Loucy (cell line): Measurements from ENCODE around the gene AAR2.

Source experiments
- H2AFZ ChIP-seq: fragments of 200-600 bp; sonication (generic); 2 replicates; pipeline ENCODE4 v1.6.0; 2016; ENCODE audit warnings: antibody characterized with exemption, mild to moderate bottlenecking, low read length, moderate library complexity
- H3F3A ChIP-seq: fragments of 200-600 bp; 2 replicates; pipeline ENCODE4 v1.6.0; 2016; ENCODE audit warnings: antibody characterized with exemption, low read depth, mild to moderate bottlenecking
- H3K27me3 ChIP-seq: fragments of 200-600 bp; sonication (generic); 2 replicates; pipeline ENCODE4 v1.6.1; 2014; ENCODE audit warnings: low read length, mild to moderate bottlenecking; ENCODE audit not compliant: insufficient read depth, poor library complexity, severe bottlenecking
- H3K36me3 ChIP-seq: fragments of 200-600 bp; sonication (generic); 2 replicates; pipeline ENCODE4 v1.6.1; 2016; ENCODE audit warnings: low read length; ENCODE audit not compliant: insufficient read depth
- H3K4me1 ChIP-seq: fragments of 200-600 bp; sonication (generic); 2 replicates; pipeline ENCODE4 v1.5.1; 2014; ENCODE audit warnings: low read length, mild to moderate bottlenecking; ENCODE audit not compliant: insufficient read depth, poor library complexity, severe bottlenecking
- H3K4me2 ChIP-seq: fragments of 200-600 bp; sonication (generic); 2 replicates; pipeline ENCODE4 v1.6.0; 2014; ENCODE audit warnings: antibody characterized with exemption, low read length, low read depth, mild to moderate bottlenecking; ENCODE audit not compliant: poor library complexity, severe bottlenecking
- H3K4me3 ChIP-seq: fragments of 200-600 bp; sonication (generic); 2 replicates; pipeline ENCODE4 v1.5.1; 2014; ENCODE audit warnings: low read length, mild to moderate bottlenecking, mixed read lengths; ENCODE audit not compliant: poor library complexity, severe bottlenecking
- H3K79me2 ChIP-seq: fragments of 200-600 bp; sonication (generic); 2 replicates; pipeline ENCODE4 v1.6.1; 2014; ENCODE audit warnings: low read length; ENCODE audit not compliant: insufficient read depth
- H3K9ac ChIP-seq: fragments of 200-600 bp; sonication (generic); 2 replicates; pipeline ENCODE4 v1.6.0; 2014; ENCODE audit warnings: mild to moderate bottlenecking, low read depth, low read length, moderate library complexity; ENCODE audit not compliant: poor library complexity, severe bottlenecking
- H3K9me2 ChIP-seq: fragments of 200-600 bp; sonication (generic); replicated peaks from 2 replicates; pipeline ENCODE4 v1.6.1; 2016; ENCODE audit warnings: low read depth, low read length, mixed read lengths
- H3K9me3 ChIP-seq: fragments of 200-600 bp; sonication (generic); 2 replicates; pipeline ENCODE4 v1.6.1; 2014; ENCODE audit warnings: mild to moderate bottlenecking, antibody characterized with exemption, low read length, low read depth; ENCODE audit not compliant: insufficient read depth
- H4K20me1 ChIP-seq: fragments of 200-600 bp; sonication (generic); 2 replicates; pipeline ENCODE4 v1.6.0; 2014; ENCODE audit warnings: antibody characterized with exemption, low read length, mild to moderate bottlenecking; ENCODE audit not compliant: insufficient read depth, poor library complexity, severe bottlenecking
- CTCF ChIP-seq: fragments of 200-600 bp; sonication (generic); conservative IDR thresholded peaks from 2 replicates; pipeline ENCODE4 v1.5.1; 2014; ENCODE audit warnings: mild to moderate bottlenecking, antibody characterized with exemption, low read length
- EZH2phosphoT487 ChIP-seq: fragments of 200-600 bp; IDR thresholded peaks from 2 replicates; pipeline ENCODE4 v1.6.1; 2018; ENCODE audit warnings: antibody characterized with exemption, mild to moderate bottlenecking, moderate library complexity, borderline replicate concordance

The AAR2 gene

GRCh38 chr20:36219671-36220220 lies 16.5 kb upstream of the AAR2 start:
- H3K9me3 ChIP-seq: no peaks in the 10 kb centered on the region
- TF ChIP-seq CTCF (no peak), EZH2phosphoT487 (no peak)

GRCh38 chr20:36225666-36226065 lies 10.6 kb upstream of the AAR2 start:
- TF ChIP-seq EZH2phosphoT487: no peak
- TF ChIP-seq CTCF: no peak
- H3K36me3 ChIP-seq: no peaks in the 10 kb centered on the region
- no peak overlapping the region for H2AFZ ChIP-seq

More at GRCh38 chr20:36219671-36220220, 16.5 kb upstream of the AAR2 start:
- Histone ChIP-seq H3K4me2 (no peak overlapping the region), H3K9me2 (no peaks in the 10 kb centered on the region), H3K79me2 (no peaks in the 10 kb centered on the region), H4K20me1 (no peaks in the 10 kb centered on the region), H3K36me3 (no peaks in the 10 kb centered on the region), H2AFZ (no peak overlapping the region), H3K9ac (no peak overlapping the region), H3K4me1 (peaks cover 2% of the 10 kb centered on the region), H3K27me3 (no peaks in the 10 kb centered on the region), H3K4me3 (no peak overlapping the region), H3F3A (no peaks in the 10 kb centered on the region)

GRCh38 chr20:36228770-36229169 lies 7.5 kb upstream of the AAR2 start:
- H3K36me3 ChIP-seq: no peaks in the 10 kb centered on the region
- no peak overlapping the region for H3K4me2 ChIP-seq
- no peaks in the 10 kb centered on the region for H3K9me2 ChIP-seq
- no peak for TF ChIP-seq EZH2phosphoT487
- no peaks in the 10 kb centered on the region for H4K20me1 ChIP-seq
- no peak overlapping the region for H3K4me3 ChIP-seq
- no peaks in the 10 kb centered on the region for H3K4me1 ChIP-seq
- no peak overlapping the region for H3K9ac ChIP-seq
- no peak overlapping the region for H2AFZ ChIP-seq
- no peaks in the 10 kb centered on the region for H3K9me3 ChIP-seq
- no peaks in the 10 kb centered on the region for H3F3A ChIP-seq
- no peaks in the 10 kb centered on the region for H3K27me3 ChIP-seq
- no peaks in the 10 kb centered on the region for H3K79me2 ChIP-seq

More at GRCh38 chr20:36225666-36226065, 10.6 kb upstream of the AAR2 start:
- H3K9me3 ChIP-seq: no peaks in the 10 kb centered on the region
- H3K4me2 ChIP-seq: no peak overlapping the region
- H3K79me2 ChIP-seq: no peaks in the 10 kb centered on the region
- H3K9me2 ChIP-seq: no peaks in the 10 kb centered on the region
- H3K4me3 ChIP-seq: no peak overlapping the region
- H3K9ac ChIP-seq: no peak overlapping the region
- no peaks in the 10 kb centered on the region for H4K20me1 ChIP-seq
- no peaks in the 10 kb centered on the region for H3F3A ChIP-seq
- no peaks in the 10 kb centered on the region for H3K27me3 ChIP-seq
- no peaks in the 10 kb centered on the region for H3K4me1 ChIP-seq

- Histone ChIP-seq H3K27me3 (no peaks in the 10 kb centered on the region), H3F3A (no peaks in the 10 kb centered on the region), H3K4me2 (no peak overlapping the region), H2AFZ (no peak overlapping the region), H3K4me1 (no peaks in the 10 kb centered on the region), H3K9ac (no peak overlapping the region), H3K4me3 (no peak overlapping the region), H3K79me2 (no peaks in the 10 kb centered on the region), H3K9me2 (no peaks in the 10 kb centered on the region), H3K9me3 (no peaks in the 10 kb centered on the region), H4K20me1 (no peaks in the 10 kb centered on the region), H3K36me3 (no peaks in the 10 kb centered on the region)
- TF ChIP-seq CTCF (no peak), EZH2phosphoT487 (no peak)
Measured at GRCh38 chr20:36230019-36230418, 6.3 kb upstream of the AAR2 start.
